Measurements from ENCODE around the gene MLLT6. TPM values are rescaled to one million over a fixed set of nuclear protein-coding genes. Genes with fewer than 3 reads are reported as not detected.

MLLT6 gene
- total RNA-seq, 6 experiments from 2014 or later, result 26.5 to 31.5 (median 30.2) TPM

DNA sequence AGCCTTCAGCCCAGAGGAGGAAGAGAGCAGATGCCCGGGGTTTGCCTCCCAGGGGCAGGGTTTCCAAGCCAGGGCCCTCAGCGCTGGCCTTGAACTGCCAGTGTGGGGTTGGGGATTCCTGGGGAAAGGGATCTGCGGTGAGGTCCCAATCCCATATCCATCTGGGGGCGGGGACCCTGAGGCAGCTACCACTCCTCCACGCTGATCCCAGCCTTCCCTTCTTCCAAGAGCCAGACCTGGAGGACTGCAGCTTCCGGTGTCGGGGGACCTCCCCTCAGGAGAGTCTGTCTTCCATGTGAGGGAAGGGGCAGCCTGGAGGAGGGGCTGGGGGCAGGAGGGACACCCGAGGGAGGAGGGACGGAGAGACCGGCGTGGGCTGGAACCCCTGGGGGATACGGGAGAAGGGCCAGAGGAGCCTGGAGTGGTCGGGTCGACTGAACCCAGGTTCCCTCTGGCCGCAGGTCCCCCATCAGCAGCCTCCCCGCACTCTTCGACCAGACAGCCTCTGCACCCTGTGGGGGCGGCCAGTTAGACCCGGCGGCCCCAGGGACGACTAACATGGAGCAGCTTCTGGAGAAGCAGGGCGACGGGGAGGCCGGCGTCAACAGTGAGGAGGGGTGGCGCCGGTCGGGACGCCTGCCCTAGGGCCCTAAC lies 14.3 kb downstream of the MLLT6 start:
- H3K27ac Mint-ChIP-seq, result no peak overlapping the region
- peaks cover 19% of the 10 kb centered on the region for H3K36me3 Mint-ChIP-seq (ENCODE audit: low read depth)
- no peaks in the 10 kb centered on the region for H3K4me1 Mint-ChIP-seq (ENCODE audit: low read depth)
- no peaks in the 10 kb centered on the region for H3K9me3 Mint-ChIP-seq
- DNase-seq, result no peak
- H3K27me3 Mint-ChIP-seq (ENCODE audit: insufficient read depth), result no peaks in the 10 kb centered on the region; the same call in 1 of the 2 replicates
- no peak overlapping the region for H3K4me3 Mint-ChIP-seq
- no peak for TF ChIP-seq CTCF (IDR thresholded peaks at IDR 0.05)

GRCh38 chr17:38719943-38720641 lies 15.0 kb downstream of the MLLT6 start:
- DNase-seq, result no peak
- Mint-ChIP-seq H3K36me3 (ENCODE audit: low read depth) (peaks cover 19% of the 10 kb centered on the region), H3K4me3 (no peak overlapping the region), H3K9me3 (no peaks in the 10 kb centered on the region), H3K27me3 (ENCODE audit: insufficient read depth) (no peaks in the 10 kb centered on the region; the same call in 1 of the 2 replicates), H3K4me1 (ENCODE audit: low read depth) (no peaks in the 10 kb centered on the region), H3K27ac (no peak overlapping the region)
- no peak for TF ChIP-seq CTCF (IDR thresholded peaks at IDR 0.05)

- peaks cover 16% of the 10 kb centered on the region for H3K36me3 Mint-ChIP-seq (ENCODE audit: low read depth)
These were observed 15.9 kb downstream of the MLLT6 start for GRCh38 chr17:38720941-38721340.

GRCh38 chr17:38721802-38722201 lies 16.7 kb downstream of the MLLT6 start:
- H3K27ac Mint-ChIP-seq, result no peak overlapping the region
- H3K27me3 Mint-ChIP-seq (ENCODE audit: insufficient read depth), result no peaks in the 10 kb centered on the region; the same call in 1 of the 2 replicates
- H3K36me3 Mint-ChIP-seq (ENCODE audit: low read depth), result peaks cover 14% of the 10 kb centered on the region
- no peak for DNase-seq
- TF ChIP-seq CTCF (IDR thresholded peaks at IDR 0.05), result no peak
- no peaks in the 10 kb centered on the region for H3K4me1 Mint-ChIP-seq (ENCODE audit: low read depth)
- no peak overlapping the region for H3K4me3 Mint-ChIP-seq
- H3K9me3 Mint-ChIP-seq, result no peaks in the 10 kb centered on the region

More at GRCh38 chr17:38720941-38721340, 15.9 kb downstream of the MLLT6 start:
- Mint-ChIP-seq H3K4me3 (no peak overlapping the region), H3K27ac (no peak overlapping the region), H3K9me3 (no peaks in the 10 kb centered on the region), H3K27me3 (ENCODE audit: insufficient read depth) (no peaks in the 10 kb centered on the region; the same call in 1 of the 2 replicates), H3K4me1 (ENCODE audit: low read depth) (no peaks in the 10 kb centered on the region)
- no peak for DNase-seq
- TF ChIP-seq CTCF (IDR thresholded peaks at IDR 0.05), result no peak

DNA sequence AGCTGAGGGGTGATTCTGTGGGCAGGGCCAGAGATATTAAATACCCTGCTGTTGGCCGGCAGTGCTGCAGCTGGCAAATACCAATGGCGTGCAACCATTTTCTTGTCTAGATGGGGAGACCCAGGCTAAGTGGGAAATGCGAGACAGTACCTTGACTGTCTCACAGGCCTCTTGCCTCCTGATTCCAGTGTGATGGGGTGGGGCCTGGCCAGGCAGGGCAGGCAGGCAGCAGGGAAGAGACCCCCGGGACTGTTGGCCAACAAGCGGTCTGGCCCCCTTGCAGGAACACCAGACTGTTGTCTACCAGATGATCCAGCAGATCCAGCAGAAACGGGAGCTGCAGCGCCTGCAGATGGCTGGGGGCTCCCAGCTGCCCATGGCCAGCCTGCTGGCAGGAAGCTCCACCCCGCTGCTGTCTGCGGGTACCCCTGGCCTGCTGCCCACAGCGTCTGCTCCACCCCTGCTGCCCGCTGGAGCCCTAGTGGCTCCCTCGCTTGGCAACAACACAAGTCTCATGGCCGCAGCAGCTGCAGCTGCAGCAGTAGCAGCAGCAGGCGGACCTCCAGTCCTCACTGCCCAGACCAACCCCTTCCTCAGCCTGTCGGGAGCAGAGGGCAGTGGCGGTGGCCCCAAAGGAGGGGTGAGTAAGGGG lies 19.4 kb downstream of the MLLT6 start:
- Mint-ChIP-seq H3K36me3 (ENCODE audit: low read depth) (peaks cover 9% of the 10 kb centered on the region; the same call in 1 of the 2 replicates), H3K27ac (no peak overlapping the region), H3K4me1 (ENCODE audit: low read depth) (peaks cover 13% of the 10 kb centered on the region), H3K9me3 (no peaks in the 10 kb centered on the region), H3K4me3 (no peak overlapping the region), H3K27me3 (ENCODE audit: insufficient read depth) (no peaks in the 10 kb centered on the region; the same call in 1 of the 2 replicates)
- no peak for TF ChIP-seq CTCF (IDR thresholded peaks at IDR 0.05)
- DNase-seq, result no peak

Measured in HFFc6 (cell line).